HL-60 (cell line): ENCODE measurements around the gene C16orf82.

Experiments
- DNase-seq, 2 experiments: peaks; one replicate each; pipeline ENCODE4 v3.0.0-alpha.2; 2010 to 2020; ENCODE audit warnings: low read depth in 1 of 2, low spot score in 1 of 2
- H3K27ac ChIP-seq: fragments of 250-450 bp; sonication (Bioruptor Pico); replicated peaks from 2 replicates; pipeline ENCODE4 v1.5.1; 2020; ENCODE audit warnings: mild to moderate bottlenecking, moderate library complexity
- H3K27me3 ChIP-seq: fragments of 250-450 bp; sonication (Bioruptor Pico); 2 replicates; pipeline ENCODE4 v1.5.1; 2021; ENCODE audit warnings: mild to moderate bottlenecking, moderate library complexity; ENCODE audit not compliant: insufficient read depth, poor library complexity, severe bottlenecking
- H3K4me3 ChIP-seq: replicated peaks from 2 replicates; pipeline ENCODE4 v1.5.1; 2011; ENCODE audit warnings: mild to moderate bottlenecking, control low read depth, low read length; ENCODE audit not compliant: insufficient read depth
- GABPA ChIP-seq: IDR thresholded peaks from 2 replicates; pipeline ENCODE4 v1.6.1; 2012; ENCODE audit warnings: low read depth
- POLR2AphosphoS5 ChIP-seq: IDR thresholded peaks from 2 replicates; pipeline ENCODE4 v1.6.1; 2012; ENCODE audit warnings: low read depth
- SPI1 ChIP-seq: IDR thresholded peaks from 2 replicates; pipeline ENCODE4 v1.6.1; 2012; ENCODE audit warnings: low read depth, mild to moderate bottlenecking, borderline replicate concordance
- TF ChIP-seq, protein P1 (sequence below): IDR thresholded peaks from 2 replicates; pipeline ENCODE4 v1.6.1; 2012; ENCODE audit warnings: low read depth; ENCODE audit not compliant: insufficient replicate concordance
- TF ChIP-seq, protein P2 (sequence below): IDR thresholded peaks from one replicate; pipeline ENCODE4 v1.5.1; 2011; ENCODE audit warnings: low read length, control low read depth, inconsistent platforms; ENCODE audit not compliant: insufficient read depth

C16orf82 gene

DNA sequence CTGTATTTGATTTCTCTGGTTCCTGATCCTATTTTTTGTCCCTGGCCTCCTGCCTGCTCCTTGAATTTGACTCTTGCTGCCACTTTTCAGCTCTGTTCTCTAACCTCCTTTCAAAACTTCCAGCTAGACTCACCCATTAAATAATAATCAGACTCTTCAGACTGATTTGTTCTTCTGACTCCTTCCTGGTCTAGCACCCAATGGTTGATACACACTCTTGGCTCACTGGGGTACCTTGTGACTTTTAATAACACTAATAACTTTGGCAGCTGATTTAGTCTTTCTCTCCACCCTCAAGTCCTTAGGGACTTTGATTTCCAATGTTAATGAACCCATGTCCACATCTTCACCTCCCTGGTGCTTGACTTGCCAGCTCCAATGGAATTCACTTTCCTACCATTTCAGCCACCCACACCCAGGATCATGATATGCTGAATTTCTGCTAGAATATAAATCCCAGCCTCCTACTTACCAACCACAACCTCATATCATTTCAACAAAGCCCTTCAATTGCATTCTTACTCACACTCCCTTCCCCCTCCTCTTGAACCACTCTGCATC is 19.7 kb upstream of the C16orf82 start:
- TF ChIP-seq, protein P1, sequence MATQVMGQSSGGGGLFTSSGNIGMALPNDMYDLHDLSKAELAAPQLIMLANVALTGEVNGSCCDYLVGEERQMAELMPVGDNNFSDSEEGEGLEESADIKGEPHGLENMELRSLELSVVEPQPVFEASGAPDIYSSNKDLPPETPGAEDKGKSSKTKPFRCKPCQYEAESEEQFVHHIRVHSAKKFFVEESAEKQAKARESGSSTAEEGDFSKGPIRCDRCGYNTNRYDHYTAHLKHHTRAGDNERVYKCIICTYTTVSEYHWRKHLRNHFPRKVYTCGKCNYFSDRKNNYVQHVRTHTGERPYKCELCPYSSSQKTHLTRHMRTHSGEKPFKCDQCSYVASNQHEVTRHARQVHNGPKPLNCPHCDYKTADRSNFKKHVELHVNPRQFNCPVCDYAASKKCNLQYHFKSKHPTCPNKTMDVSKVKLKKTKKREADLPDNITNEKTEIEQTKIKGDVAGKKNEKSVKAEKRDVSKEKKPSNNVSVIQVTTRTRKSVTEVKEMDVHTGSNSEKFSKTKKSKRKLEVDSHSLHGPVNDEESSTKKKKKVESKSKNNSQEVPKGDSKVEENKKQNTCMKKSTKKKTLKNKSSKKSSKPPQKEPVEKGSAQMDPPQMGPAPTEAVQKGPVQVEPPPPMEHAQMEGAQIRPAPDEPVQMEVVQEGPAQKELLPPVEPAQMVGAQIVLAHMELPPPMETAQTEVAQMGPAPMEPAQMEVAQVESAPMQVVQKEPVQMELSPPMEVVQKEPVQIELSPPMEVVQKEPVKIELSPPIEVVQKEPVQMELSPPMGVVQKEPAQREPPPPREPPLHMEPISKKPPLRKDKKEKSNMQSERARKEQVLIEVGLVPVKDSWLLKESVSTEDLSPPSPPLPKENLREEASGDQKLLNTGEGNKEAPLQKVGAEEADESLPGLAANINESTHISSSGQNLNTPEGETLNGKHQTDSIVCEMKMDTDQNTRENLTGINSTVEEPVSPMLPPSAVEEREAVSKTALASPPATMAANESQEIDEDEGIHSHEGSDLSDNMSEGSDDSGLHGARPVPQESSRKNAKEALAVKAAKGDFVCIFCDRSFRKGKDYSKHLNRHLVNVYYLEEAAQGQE: no peak
- no peak for TF ChIP-seq POLR2AphosphoS5
- TF ChIP-seq SPI1: no peak
- TF ChIP-seq, protein P2, sequence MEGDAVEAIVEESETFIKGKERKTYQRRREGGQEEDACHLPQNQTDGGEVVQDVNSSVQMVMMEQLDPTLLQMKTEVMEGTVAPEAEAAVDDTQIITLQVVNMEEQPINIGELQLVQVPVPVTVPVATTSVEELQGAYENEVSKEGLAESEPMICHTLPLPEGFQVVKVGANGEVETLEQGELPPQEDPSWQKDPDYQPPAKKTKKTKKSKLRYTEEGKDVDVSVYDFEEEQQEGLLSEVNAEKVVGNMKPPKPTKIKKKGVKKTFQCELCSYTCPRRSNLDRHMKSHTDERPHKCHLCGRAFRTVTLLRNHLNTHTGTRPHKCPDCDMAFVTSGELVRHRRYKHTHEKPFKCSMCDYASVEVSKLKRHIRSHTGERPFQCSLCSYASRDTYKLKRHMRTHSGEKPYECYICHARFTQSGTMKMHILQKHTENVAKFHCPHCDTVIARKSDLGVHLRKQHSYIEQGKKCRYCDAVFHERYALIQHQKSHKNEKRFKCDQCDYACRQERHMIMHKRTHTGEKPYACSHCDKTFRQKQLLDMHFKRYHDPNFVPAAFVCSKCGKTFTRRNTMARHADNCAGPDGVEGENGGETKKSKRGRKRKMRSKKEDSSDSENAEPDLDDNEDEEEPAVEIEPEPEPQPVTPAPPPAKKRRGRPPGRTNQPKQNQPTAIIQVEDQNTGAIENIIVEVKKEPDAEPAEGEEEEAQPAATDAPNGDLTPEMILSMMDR: no peak
- no peak for TF ChIP-seq GABPA
- DNase-seq: no peak
- Histone ChIP-seq H3K27me3 (peaks cover 2% of the 10 kb centered on the region), H3K4me3 (no peak overlapping the region), H3K27ac (no peak overlapping the region)

DNA sequence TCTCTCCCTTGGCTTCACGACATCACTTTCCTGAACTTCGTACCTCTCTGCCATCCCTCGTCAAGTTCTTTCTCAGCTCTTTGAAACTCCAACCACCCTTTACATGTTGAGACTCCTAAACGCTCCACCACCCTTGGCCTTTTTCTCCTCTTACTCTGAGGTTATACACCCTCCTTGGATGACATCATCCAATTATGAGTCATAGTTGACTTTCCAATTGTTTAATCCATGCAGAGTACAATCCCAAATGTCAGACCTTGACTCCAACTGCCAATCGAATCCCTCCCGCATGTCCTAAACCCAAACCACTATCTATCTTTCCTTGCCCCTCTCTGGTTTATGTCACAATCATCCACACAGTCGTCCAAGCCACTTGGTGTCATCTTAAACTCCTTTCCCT is 18.4 kb upstream of the C16orf82 start:
- H3K27ac ChIP-seq: no peak overlapping the region
- no peak overlapping the region for H3K4me3 ChIP-seq
- peaks cover 2% of the 10 kb centered on the region for H3K27me3 ChIP-seq
- no peak for DNase-seq
- no peak for TF ChIP-seq GABPA
- TF ChIP-seq, protein P2: no peak
- TF ChIP-seq POLR2AphosphoS5: no peak
- TF ChIP-seq, protein P1: no peak
- TF ChIP-seq SPI1: no peak

DNA sequence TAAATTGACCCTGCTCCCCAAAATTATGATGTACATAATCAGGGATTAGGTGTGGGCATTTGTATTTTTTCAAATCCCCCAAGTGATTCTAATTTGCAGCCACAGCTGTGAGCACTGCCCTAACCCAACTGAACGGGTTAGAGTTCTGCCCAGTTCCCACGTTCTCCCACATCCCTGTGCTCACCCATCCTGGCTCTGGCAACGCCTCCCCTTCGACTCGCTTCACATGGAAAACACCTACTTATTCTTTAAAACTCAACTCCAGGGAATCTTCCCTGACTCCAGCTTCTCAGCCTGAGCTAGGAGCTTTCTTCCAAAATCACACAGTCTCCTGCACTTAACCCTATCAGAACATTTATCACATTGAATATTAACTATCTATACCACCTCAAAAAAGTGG is 17.6 kb upstream of the C16orf82 start:
- no peak overlapping the region for H3K4me3 ChIP-seq
- no peak overlapping the region for H3K27ac ChIP-seq
- H3K27me3 ChIP-seq: peaks cover 2% of the 10 kb centered on the region
- no peak for DNase-seq
- no peak for TF ChIP-seq GABPA
- no peak for TF ChIP-seq SPI1
- no peak for TF ChIP-seq POLR2AphosphoS5
- TF ChIP-seq, protein P1: no peak
- TF ChIP-seq, protein P2: no peak
